OCI-LY1 (cell line): ENCODE data around the gene PANX3.

Source experiments
- CTCF ChIP-seq: fragments of 200-600 bp; sonication (generic), shearing (Covaris generic); IDR thresholded peaks from 2 replicates; pipeline ENCODE4 v1.5.1; 2017; ENCODE audit warnings: mild to moderate bottlenecking, antibody characterized with exemption, low read length, moderate library complexity, mixed read lengths
- EZH2 ChIP-seq: fragments of 200-600 bp; sonication (generic), shearing (Covaris generic); IDR thresholded peaks from 2 replicates; pipeline ENCODE4 v1.8.0; 2017; ENCODE audit warnings: borderline replicate concordance, mixed run types, mild to moderate bottlenecking, antibody characterized with exemption, low read length, moderate library complexity, mixed read lengths

- no peak for TF ChIP-seq CTCF
- TF ChIP-seq EZH2 = no peak
These were observed 24.7 kb downstream of the PANX3 start for GRCh38 chr11:124635932-124636331.
